ENCODE measurements around the gene COL15A1.

GRCh38 chr9:98975838-98976237 is 32.1 kb downstream of the COL15A1 start:
- TF ChIP-seq, protein P1, sequence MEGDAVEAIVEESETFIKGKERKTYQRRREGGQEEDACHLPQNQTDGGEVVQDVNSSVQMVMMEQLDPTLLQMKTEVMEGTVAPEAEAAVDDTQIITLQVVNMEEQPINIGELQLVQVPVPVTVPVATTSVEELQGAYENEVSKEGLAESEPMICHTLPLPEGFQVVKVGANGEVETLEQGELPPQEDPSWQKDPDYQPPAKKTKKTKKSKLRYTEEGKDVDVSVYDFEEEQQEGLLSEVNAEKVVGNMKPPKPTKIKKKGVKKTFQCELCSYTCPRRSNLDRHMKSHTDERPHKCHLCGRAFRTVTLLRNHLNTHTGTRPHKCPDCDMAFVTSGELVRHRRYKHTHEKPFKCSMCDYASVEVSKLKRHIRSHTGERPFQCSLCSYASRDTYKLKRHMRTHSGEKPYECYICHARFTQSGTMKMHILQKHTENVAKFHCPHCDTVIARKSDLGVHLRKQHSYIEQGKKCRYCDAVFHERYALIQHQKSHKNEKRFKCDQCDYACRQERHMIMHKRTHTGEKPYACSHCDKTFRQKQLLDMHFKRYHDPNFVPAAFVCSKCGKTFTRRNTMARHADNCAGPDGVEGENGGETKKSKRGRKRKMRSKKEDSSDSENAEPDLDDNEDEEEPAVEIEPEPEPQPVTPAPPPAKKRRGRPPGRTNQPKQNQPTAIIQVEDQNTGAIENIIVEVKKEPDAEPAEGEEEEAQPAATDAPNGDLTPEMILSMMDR (conservative IDR thresholded peaks at IDR 0.05 in 1 of 2, IDR thresholded peaks at IDR 0.05 in 1 of 2; ENCODE audit: extremely low read depth in 1 of 2, insufficient read depth in 1 of 2, low read depth in 1 of 2, low read length in 2 of 2) = no peak
- no peak for TF ChIP-seq EZH2 (IDR thresholded peaks at IDR 0.05; ENCODE audit: borderline replicate concordance, low read length)
